ENCODE results near the gene PARK7.

The PARK7 gene

DNA sequence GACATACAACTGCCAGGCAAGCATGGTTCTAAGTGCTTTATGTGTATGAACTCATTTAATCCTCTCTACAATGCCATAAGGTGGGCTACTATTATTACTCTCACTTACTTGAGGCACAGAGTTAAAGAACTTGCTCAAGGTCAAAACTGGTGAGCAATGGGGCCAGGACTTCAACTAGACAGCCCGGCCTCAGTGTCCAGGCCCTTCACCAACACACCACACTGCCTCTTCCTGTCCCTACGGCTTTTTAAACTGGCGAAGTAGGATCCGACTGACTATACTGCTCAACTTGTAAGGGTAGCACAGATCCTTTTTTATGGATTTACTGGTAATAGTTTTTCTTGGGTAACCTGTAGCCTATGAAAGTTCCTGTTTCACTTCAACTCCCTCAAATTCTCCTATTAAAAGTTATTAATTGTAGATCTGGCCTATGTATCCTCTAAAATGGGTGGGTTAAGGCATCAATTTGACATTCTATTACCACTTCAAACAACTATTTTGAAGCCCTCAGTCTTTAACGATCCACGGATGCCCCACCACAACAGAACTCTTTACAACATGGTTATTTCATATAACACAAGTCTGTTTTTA is 60.3 kb downstream of the PARK7 start:
- H3K4me3 ChIP-seq (ENCODE audit: low read depth, low read length), result peak overlapping the region; percentile 92
- peak; percentile 42 for DNase-seq (ENCODE audit: low read depth, low spot score)
- TF ChIP-seq, protein P1, sequence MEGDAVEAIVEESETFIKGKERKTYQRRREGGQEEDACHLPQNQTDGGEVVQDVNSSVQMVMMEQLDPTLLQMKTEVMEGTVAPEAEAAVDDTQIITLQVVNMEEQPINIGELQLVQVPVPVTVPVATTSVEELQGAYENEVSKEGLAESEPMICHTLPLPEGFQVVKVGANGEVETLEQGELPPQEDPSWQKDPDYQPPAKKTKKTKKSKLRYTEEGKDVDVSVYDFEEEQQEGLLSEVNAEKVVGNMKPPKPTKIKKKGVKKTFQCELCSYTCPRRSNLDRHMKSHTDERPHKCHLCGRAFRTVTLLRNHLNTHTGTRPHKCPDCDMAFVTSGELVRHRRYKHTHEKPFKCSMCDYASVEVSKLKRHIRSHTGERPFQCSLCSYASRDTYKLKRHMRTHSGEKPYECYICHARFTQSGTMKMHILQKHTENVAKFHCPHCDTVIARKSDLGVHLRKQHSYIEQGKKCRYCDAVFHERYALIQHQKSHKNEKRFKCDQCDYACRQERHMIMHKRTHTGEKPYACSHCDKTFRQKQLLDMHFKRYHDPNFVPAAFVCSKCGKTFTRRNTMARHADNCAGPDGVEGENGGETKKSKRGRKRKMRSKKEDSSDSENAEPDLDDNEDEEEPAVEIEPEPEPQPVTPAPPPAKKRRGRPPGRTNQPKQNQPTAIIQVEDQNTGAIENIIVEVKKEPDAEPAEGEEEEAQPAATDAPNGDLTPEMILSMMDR (IDR thresholded peaks at IDR 0.05; ENCODE audit: low read depth, low read length), result no peak
- in situ Hi-C loops (cut with HindIII; ENCODE audit: low sequenced_read_pairs), result loop anchor here (25.0 kb wide), 1 partner anchor 291 kb away; the partner anchor contains the start of gene SLC45A1

DNA sequence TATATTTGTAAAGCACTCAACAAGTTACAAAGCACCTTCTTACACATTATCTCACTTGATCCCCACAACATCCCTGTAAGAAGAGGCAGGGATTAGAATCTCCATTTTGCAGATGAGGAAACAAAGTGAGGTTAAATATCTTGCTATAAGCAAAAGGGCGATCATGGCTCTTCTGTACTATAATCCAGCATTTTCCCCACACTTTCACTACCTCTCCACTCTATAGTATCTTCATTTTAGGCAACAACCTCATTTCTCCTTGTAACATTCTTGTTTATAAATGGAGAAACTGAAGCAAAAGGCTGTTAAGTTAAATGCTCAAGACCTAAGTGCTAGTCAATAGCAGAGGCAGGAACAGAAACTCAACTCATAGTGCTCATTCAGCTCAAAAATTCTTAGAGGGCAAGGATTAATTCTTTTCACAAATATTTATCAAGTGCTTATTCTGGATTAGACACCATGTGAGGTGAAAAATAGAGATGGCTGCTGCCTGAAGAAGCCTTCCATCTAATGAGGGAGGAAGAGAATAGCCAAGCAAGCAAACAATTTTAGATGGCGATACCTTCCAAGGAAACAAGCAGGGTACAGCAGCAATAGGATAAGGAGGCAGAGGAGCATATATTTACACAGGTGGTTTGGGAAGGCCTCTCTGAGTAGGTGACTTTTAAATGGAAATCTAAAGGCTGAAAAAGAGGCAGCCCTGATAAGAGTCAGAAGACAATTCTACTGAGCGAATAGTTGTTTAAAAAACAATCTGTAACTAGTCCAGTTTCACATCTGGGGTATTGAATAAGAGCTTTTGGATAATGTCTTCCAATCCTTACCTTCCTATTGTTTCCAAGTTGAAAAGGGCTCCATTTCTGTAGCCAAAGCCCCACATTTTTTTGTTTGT is 61.1 kb downstream of the PARK7 start:
- in situ Hi-C loops (cut with HindIII; ENCODE audit: low sequenced_read_pairs), result loop anchor here (25.0 kb wide), 1 partner anchor 290 kb away; the partner anchor contains the start of gene SLC45A1
- H3K4me3 ChIP-seq (ENCODE audit: low read depth, low read length), result peak overlapping the region; percentile 92
- TF ChIP-seq, protein P1 (IDR thresholded peaks at IDR 0.05; ENCODE audit: low read depth, low read length), result no peak
- peak; percentile 19 for DNase-seq (ENCODE audit: low read depth, low spot score)

DNA sequence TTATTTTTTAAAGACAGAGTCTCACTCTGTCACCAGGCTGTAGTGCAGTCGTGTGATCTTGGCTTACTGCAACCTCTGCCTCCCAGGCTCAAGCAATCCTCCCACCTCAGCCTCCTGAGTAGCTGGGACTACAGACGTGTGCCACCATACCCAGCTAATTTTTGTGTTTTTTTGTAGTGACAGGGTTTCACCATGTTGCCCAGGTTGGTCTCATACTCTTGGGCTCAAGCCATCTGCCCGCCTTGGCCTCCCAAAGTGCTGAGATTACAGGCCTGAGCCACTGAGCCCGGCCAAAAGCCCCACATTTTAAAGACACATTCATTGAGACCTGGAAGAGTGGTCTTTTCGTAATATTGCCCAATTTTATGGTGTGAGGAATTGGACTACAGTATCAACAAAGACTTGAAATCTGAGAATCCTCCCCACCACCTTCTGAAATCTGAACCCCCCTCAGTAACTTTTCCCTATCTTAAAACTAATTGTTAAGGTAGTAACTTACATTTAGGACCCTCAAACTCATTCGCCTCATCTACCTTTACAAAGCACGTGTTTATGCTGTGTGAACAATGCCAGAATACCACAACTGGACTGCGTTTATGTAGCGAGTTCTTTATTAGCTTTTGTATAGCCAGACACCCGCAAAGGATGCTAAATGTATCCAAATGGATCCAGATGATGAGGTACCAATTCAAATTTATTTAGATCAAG is 61.9 kb downstream of the PARK7 start:
- H3K4me3 ChIP-seq (ENCODE audit: low read depth, low read length), result peak overlapping the region; percentile 92
- TF ChIP-seq, protein P1 (IDR thresholded peaks at IDR 0.05; ENCODE audit: low read depth, low read length), result no peak
- in situ Hi-C loops (cut with HindIII; ENCODE audit: low sequenced_read_pairs), result loop anchor here (25.0 kb wide), 1 partner anchor 289 kb away; the partner anchor contains the start of gene SLC45A1
- DNase-seq (ENCODE audit: low read depth, low spot score), result no peak

DNA sequence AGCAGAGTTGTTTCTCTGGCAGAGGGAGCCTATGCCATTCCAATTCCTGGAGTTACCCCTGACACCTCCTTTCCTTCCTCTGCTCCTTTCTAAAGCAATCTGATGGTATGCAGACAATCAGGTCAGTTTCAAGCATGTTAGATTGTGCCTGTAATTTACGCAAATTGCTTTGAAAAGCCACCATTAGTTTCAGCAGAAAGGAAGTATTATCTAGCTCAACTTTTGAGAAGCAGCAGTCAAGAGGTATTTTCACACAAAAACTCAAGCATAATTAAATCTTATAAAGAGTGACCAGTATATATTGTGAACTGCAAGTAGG is 62.4 kb downstream of the PARK7 start:
- peak overlapping the region; percentile 92 for H3K4me3 ChIP-seq (ENCODE audit: low read depth, low read length)
- DNase-seq (ENCODE audit: low read depth, low spot score), result no peak
- in situ Hi-C loops (cut with HindIII; ENCODE audit: low sequenced_read_pairs), result loop anchor here (25.0 kb wide), 1 partner anchor 288 kb away; the partner anchor contains the start of gene SLC45A1
- TF ChIP-seq, protein P1 (IDR thresholded peaks at IDR 0.05; ENCODE audit: low read depth, low read length), result no peak

DNA sequence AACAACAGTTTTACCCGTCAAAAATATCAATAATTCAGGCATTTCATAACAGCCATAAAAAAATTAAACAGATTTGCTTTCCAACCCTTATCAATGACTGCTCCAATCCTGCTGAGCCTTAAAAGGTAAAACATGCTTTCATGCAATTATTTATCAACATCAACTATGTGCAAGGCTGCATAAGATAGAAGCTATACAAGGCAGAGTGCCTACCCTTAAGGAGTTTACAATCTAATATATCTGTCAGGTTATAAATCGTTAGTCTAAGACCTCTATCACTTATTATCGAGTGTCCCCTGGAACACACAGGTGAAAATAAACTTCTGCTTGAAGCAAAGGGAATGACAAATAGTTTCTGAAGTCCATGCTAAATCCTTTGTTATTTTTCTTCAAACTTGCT is 62.8 kb downstream of the PARK7 start:
- TF ChIP-seq, protein P1 (IDR thresholded peaks at IDR 0.05; ENCODE audit: low read depth, low read length), result no peak
- in situ Hi-C loops (cut with HindIII; ENCODE audit: low sequenced_read_pairs), result loop anchor here (25.0 kb wide), 1 partner anchor 288 kb away; the partner anchor contains the start of gene SLC45A1
- peak; percentile 32 for DNase-seq (ENCODE audit: low read depth, low spot score)
- H3K4me3 ChIP-seq (ENCODE audit: low read depth, low read length), result peak overlapping the region; percentile 92

DNA sequence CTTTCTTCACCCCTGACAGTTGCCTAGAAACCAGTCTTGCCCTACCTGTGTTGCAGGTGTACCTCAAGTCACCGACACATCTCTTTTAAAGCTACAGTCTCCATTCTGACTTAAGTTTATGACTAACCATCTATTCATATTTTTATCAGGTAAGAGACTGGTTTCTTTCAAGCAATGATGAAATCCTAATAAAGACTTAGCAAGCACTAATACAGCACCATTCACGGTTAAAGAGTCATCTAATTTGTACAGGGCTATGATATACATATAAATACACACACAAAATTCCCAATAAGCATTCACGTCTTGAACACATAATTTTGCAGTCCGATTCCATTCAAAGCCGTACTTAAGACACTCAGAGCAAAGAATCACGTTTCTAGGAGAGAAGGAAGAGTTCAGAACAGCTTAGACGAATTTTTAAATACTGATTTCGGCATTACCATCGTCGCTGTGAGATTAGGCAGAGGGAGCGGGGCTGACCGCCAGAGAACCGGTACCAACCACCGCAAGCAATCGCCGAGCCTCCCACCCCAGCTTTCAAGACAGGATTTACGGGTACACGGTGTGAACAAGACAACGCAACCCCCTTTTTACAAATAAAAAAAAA is 63.7 kb downstream of the PARK7 start:
- TF ChIP-seq, protein P1 (IDR thresholded peaks at IDR 0.05; ENCODE audit: low read depth, low read length), result no peak
- in situ Hi-C loops (cut with HindIII; ENCODE audit: low sequenced_read_pairs), result no loop called here
- peak; percentile 35 for DNase-seq (ENCODE audit: low read depth, low spot score)
- peak overlapping the region; percentile 92 for H3K4me3 ChIP-seq (ENCODE audit: low read depth, low read length)
